NCI-H187 treated with DMSO at 0.1 percent for 48 hours (cell line): ENCODE results near the gene DDA1.
"Not testable (repeated sequence)": the region's sequence is repeated elsewhere in the genome, so short reads cannot be mapped to it uniquely, and the experiment has no call there.

Source experiments
- DNase-seq: peaks from one replicate; lab custom pipeline; 2025; lab: John Stamatoyannopoulos, UW

DDA1 gene

GRCh38 chr19:17309198-17309964 lies at the start of gene DDA1:
Gene DDA1 (plus strand): TSS chr19:17309563. CDS start chr19:17309655, 92 bp downstream.
- DNase-seq: peak; percentile 88

GRCh38 chr19:17259934-17260333 lies 49.4 kb upstream of the DDA1 start:
- no peak for DNase-seq

- no peak for DNase-seq
Measured at GRCh38 chr19:17260842-17261325, 48.5 kb upstream of the DDA1 start.

GRCh38 chr19:17262557-17262956 lies 46.8 kb upstream of the DDA1 start:
- no peak for DNase-seq

GRCh38 chr19:17263712-17264640 lies 45.4 kb upstream of the DDA1 start:
- no peak for DNase-seq

GRCh38 chr19:17264641-17264979 lies 44.8 kb upstream of the DDA1 start, which contains the start of gene USHBP1:
Gene USHBP1 (minus strand): TSS chr19:17264745. CDS start chr19:17264299, 446 bp downstream.
- no peak for DNase-seq

- DNase-seq: no peak
Measured at GRCh38 chr19:17266026-17266425, 43.3 kb upstream of the DDA1 start.

GRCh38 chr19:17266589-17266974 lies 42.8 kb upstream of the DDA1 start:
- DNase-seq: no peak

- peak; percentile 84 for DNase-seq
Measured at GRCh38 chr19:17266975-17267788, 42.2 kb upstream of the DDA1 start, which contains the start of gene BABAM1. Gene BABAM1 (plus strand): TSS chr19:17267443. CDS start chr19:17268807, 1,364 bp downstream.

- DNase-seq: no peak
Measured at GRCh38 chr19:17268754-17269153, 40.6 kb upstream of the DDA1 start.

GRCh38 chr19:17274892-17275291 lies 34.5 kb upstream of the DDA1 start:
- DNase-seq: not testable (repeated sequence)

GRCh38 chr19:17275441-17276175 lies 33.8 kb upstream of the DDA1 start:
- no peak for DNase-seq

- DNase-seq: no peak
Measured at GRCh38 chr19:17279436-17279835, 29.9 kb upstream of the DDA1 start.

- DNase-seq: no peak
Measured at GRCh38 chr19:17281391-17282304, 27.7 kb upstream of the DDA1 start, which contains the start of gene ANKLE1. Gene ANKLE1 (plus strand): TSS chr19:17281901. CDS start chr19:17281921, 20 bp downstream.

GRCh38 chr19:17282488-17283125 lies 26.8 kb upstream of the DDA1 start:
- no peak for DNase-seq

GRCh38 chr19:17283504-17283996 lies 25.8 kb upstream of the DDA1 start:
- DNase-seq: no peak

GRCh38 chr19:17285415-17286135 lies 23.8 kb upstream of the DDA1 start:
- no peak for DNase-seq

- DNase-seq: no peak
Measured at GRCh38 chr19:17286263-17286662, 23.1 kb upstream of the DDA1 start.

GRCh38 chr19:17286752-17287151 lies 22.6 kb upstream of the DDA1 start:
- DNase-seq: no peak
